Body of pancreas (tissue), 4 donors: ENCODE results near the gene RPL3.

Source experiments
- CTCF ChIP-seq, 7 experiments: fragments of 450-650 bp in 4 of 7; fragments of 200-600 bp in 3 of 7; sonication (generic) in 3 of 7; IDR thresholded peaks; one replicate each; pipeline ENCODE4 v1.5.1; 2016 to 2019; ENCODE audit warnings: antibody characterized with exemption in 7 of 7
- POLR2A ChIP-seq, 3 donors: fragments of 450-650 bp; IDR thresholded peaks; one replicate each; pipeline ENCODE4 v1.6.1; 2016; ENCODE audit warnings: antibody characterized with exemption in 3 of 3, mild to moderate bottlenecking in 2 of 3

- no peak for TF ChIP-seq CTCF (IDR thresholded peaks at IDR 0.05)
- TF ChIP-seq POLR2A (IDR thresholded peaks at IDR 0.05): no peak
These were observed 45.5 kb upstream of the RPL3 start for GRCh38 chr22:39364714-39365491.
